HFFc6 (cell line): Measurements from ENCODE around the gene CTNNB1. TPM values are rescaled to one million over a fixed set of nuclear protein-coding genes. Genes with fewer than 3 reads are reported as not detected.

ENCODE experiments used
- DNase-seq: peaks from one replicate; pipeline ENCODE4 v3.0.0-alpha.2; 2018
- H3K27ac Mint-ChIP-seq: 2 replicates; pipeline ENCODE4 v1.8.0; 2020; ENCODE audit warnings: mild to moderate bottlenecking, mixed read lengths
- H3K27me3 Mint-ChIP-seq: 2 replicates; pipeline ENCODE4 v1.8.0; 2021; ENCODE audit warnings: mild to moderate bottlenecking, moderate library complexity, mixed read lengths; ENCODE audit not compliant: insufficient read depth
- H3K36me3 Mint-ChIP-seq: 2 replicates; pipeline ENCODE4 v1.8.0; 2021; ENCODE audit warnings: low read depth, mixed read lengths
- H3K4me1 Mint-ChIP-seq: 2 replicates; pipeline ENCODE4 v1.8.0; 2020; ENCODE audit warnings: low read depth, mixed read lengths
- H3K4me3 Mint-ChIP-seq: 2 replicates; pipeline ENCODE4 v1.8.0; 2020; ENCODE audit warnings: mild to moderate bottlenecking, moderate library complexity, mixed read lengths
- H3K9me3 Mint-ChIP-seq: 2 replicates; pipeline ENCODE4 v1.8.0; 2020; ENCODE audit warnings: mild to moderate bottlenecking, mixed read lengths
- total RNA-seq, 6 experiments: library from RNA; stranded (reverse); fragmentation: NEBNext Ultra II Directional; extraction: Animal tissue kit (Norgen Biotek cat#: 25700); gene quantifications; 2 replicates in 1 of 6; 3 replicates in 5 of 6; pipeline ENCODE4 v1.2.3, GENCODE V29; 2021
- TF ChIP-seq, protein P1 (sequence below): fragments of 200-600 bp; sonication (generic); IDR thresholded peaks from 2 replicates; pipeline ENCODE4 v1.5.0; 2021; ENCODE audit warnings: antibody characterized with exemption, mild to moderate bottlenecking

CTNNB1 gene
- total RNA-seq, 6 experiments from 2014 or later: 299 to 330 (median 312) TPM

DNA sequence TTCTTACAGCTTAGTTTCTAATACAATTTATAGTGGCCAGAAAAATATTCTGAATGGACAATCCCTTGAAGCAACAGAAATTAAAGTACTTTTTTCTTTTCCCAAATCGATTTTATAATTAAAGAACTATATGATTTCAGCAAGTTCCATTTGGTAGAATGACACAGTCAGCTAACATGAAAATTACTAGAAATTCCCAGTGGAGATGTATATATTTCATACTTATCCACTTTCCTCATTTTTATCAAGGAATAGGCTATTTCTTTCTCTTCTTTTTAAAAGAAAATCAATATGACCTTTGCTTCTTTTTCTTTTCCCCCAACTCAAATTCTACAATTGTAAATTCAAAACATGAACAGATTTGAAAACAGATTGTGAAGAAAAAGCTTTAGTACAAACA, 6.4 kb upstream of the CTNNB1 start:
- TF ChIP-seq, protein P1, sequence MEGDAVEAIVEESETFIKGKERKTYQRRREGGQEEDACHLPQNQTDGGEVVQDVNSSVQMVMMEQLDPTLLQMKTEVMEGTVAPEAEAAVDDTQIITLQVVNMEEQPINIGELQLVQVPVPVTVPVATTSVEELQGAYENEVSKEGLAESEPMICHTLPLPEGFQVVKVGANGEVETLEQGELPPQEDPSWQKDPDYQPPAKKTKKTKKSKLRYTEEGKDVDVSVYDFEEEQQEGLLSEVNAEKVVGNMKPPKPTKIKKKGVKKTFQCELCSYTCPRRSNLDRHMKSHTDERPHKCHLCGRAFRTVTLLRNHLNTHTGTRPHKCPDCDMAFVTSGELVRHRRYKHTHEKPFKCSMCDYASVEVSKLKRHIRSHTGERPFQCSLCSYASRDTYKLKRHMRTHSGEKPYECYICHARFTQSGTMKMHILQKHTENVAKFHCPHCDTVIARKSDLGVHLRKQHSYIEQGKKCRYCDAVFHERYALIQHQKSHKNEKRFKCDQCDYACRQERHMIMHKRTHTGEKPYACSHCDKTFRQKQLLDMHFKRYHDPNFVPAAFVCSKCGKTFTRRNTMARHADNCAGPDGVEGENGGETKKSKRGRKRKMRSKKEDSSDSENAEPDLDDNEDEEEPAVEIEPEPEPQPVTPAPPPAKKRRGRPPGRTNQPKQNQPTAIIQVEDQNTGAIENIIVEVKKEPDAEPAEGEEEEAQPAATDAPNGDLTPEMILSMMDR: no peak
- DNase-seq: no peak
- no peaks in the 10 kb centered on the region for H3K9me3 Mint-ChIP-seq
- H3K27ac Mint-ChIP-seq: no peak overlapping the region
- no peaks in the 10 kb centered on the region for H3K4me1 Mint-ChIP-seq
- no peak overlapping the region for H3K4me3 Mint-ChIP-seq
- no peaks in the 10 kb centered on the region; the same call in 1 of the 2 replicates for H3K27me3 Mint-ChIP-seq
- no peaks in the 10 kb centered on the region for H3K36me3 Mint-ChIP-seq

DNA sequence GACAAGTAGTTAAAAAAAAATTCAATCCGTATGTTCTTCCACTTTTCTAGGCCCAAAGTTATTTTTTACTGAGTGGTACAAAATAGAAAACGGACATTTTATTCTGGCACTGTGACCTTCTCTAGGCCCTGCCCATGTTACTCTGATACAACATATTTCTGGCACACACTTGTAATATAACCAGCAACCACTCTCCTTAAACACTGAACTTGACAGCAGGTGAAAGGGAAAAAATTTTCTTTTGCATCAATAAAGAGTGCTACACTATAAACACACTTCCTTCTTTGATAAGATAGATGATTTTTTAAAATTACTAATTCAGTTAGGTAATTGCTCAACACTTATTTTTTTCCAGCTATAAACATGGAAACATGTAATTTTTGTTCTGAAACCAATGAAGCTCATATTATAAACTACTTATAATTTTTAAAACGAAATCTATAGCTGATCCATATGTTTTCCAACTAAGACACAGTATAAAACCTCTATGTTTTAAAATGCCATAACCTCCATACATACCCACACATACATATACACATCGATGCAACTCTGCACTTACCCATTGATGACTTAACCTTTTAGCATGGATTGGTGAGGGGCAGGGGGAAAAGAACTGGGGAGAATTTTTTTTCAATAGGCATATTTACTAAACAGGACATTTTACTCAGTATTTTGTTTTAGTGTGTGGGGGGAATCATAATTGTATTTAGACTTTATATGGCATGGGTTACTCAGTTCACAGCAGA, 5.3 kb upstream of the CTNNB1 start:
- no peak overlapping the region for H3K4me3 Mint-ChIP-seq
- DNase-seq: no peak
- no peaks in the 10 kb centered on the region for H3K36me3 Mint-ChIP-seq
- H3K4me1 Mint-ChIP-seq: no peaks in the 10 kb centered on the region
- H3K27me3 Mint-ChIP-seq: peaks cover 2% of the 10 kb centered on the region
- TF ChIP-seq, protein P1: no peak
- no peak overlapping the region for H3K27ac Mint-ChIP-seq
- no peaks in the 10 kb centered on the region for H3K9me3 Mint-ChIP-seq

DNA sequence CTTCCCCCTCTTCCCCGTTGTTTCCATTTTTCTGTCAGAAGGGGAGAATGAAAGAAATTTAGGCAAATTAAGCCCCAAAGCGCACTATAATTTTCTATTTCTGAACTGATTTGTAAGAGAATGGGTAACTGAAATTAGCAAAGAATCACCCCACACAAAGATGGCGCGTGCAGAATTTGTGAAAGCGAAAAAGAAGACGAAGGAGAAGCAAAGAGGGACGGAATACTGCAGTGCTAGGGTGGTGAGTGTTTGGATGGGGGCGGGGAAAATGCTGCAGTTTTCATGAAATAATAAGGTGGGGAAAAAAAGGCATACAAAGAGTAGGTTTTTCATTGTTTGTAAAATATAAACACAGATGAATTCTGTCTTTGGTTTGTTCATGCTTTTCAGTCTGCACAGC, 4.6 kb upstream of the CTNNB1 start:
- peaks cover 2% of the 10 kb centered on the region for H3K27me3 Mint-ChIP-seq
- H3K4me3 Mint-ChIP-seq: no peak overlapping the region
- TF ChIP-seq, protein P1: no peak
- H3K27ac Mint-ChIP-seq: no peak overlapping the region
- DNase-seq: no peak
- no peaks in the 10 kb centered on the region for H3K9me3 Mint-ChIP-seq
- no peaks in the 10 kb centered on the region for H3K4me1 Mint-ChIP-seq
- no peaks in the 10 kb centered on the region for H3K36me3 Mint-ChIP-seq

GRCh38 chr3:41195946-41196345, 3.4 kb upstream of the CTNNB1 start:
- no peak for DNase-seq
- H3K27ac Mint-ChIP-seq: no peak overlapping the region
- H3K4me1 Mint-ChIP-seq: peaks cover 2% of the 10 kb centered on the region
- TF ChIP-seq, protein P1: no peak
- H3K4me3 Mint-ChIP-seq: no peak overlapping the region
- H3K27me3 Mint-ChIP-seq: peaks cover 2% of the 10 kb centered on the region
- peaks cover 10% of the 10 kb centered on the region; the same call in 1 of the 2 replicates for H3K36me3 Mint-ChIP-seq
- H3K9me3 Mint-ChIP-seq: no peaks in the 10 kb centered on the region

DNA sequence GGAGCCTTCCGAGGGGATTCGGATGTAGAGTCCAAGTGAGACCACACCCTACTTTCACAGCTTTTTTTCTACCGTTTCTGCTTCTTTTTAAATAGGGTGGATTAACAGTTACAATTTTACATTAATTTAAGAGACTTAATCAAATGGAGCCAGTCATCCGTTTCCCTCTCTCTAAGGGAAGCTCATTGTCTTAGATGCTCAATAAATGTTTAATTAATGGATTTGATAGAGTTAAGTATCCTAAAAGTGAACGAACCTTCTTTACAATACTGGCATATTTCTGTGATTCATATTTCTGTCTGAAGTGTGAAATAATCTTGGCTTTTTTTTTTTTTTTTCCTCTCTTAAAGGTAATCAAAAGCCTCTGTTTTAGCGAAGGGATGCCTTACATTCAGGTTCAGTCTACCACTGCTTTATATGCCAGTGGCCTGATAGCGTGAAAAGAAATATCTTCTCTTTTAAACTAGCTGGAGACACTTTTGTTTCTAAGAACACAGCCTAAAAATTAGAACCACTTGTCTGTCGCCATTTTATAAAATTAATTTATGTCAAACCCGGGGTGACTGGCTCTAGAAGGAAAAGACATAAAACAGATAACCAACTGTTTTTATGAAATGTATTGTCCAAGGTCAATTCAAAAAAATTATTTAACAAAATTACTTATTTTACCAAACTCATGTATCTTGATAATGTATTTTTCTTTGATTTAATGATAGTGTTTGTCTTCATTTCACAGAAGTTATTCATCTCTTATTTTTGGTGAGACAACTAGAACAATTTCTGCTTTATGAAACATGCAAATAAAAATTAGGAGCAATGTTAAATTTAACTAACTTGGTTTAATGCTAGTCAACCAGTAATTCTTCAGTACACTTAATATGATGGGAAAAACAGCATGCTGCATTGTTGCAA, 2.5 kb upstream of the CTNNB1 start:
- Mint-ChIP-seq H3K4me1 (peaks cover 10% of the 10 kb centered on the region), H3K27ac (no peak overlapping the region), H3K27me3 (peaks cover 2% of the 10 kb centered on the region), H3K9me3 (no peaks in the 10 kb centered on the region), H3K4me3 (no peak overlapping the region), H3K36me3 (peaks cover 12% of the 10 kb centered on the region; the same call in 1 of the 2 replicates)
- TF ChIP-seq, protein P1: no peak
- DNase-seq: no peak
